ENCODE data around the gene PRKCH.

- TF ChIP-seq ZNF512 (CRISPR knock-in tag; IDR thresholded peaks at IDR 0.05; ENCODE audit: borderline replicate concordance) (no peak), CTCF (IDR thresholded peaks at IDR 0.05) (no peak), FOXK1 (CRISPR knock-in tag; IDR thresholded peaks at IDR 0.05) (no peak), CBFB (CRISPR knock-in tag; IDR thresholded peaks at IDR 0.05; ENCODE audit: low read depth) (no peak)
Measured at GRCh38 chr14:61466249-61466904, 145.0 kb downstream of the PRKCH start.

All from WTC11 (cell line).